OCI-LY7 (cell line): ENCODE data around the gene DBF4B. TPM values are rescaled to one million over a fixed set of nuclear protein-coding genes. Genes with fewer than 3 reads are reported as not detected.

Experiments used
- BruUV-seq: library from RNA; stranded (reverse); fragments of 400-500 nt; replicated peaks from 2 replicates; lab custom pipeline; 2021; lab: Mats Ljungman, UMichigan
- CTCF ChIA-PET: fragments of 300-600 bp; sonication (Branson Sonifier 250); formaldehyde crosslinking; loops from one replicate; lab custom pipeline; 2022; ENCODE audit warnings: antibody characterized with exemption; ENCODE audit not compliant: unreplicated experiment; lab: Charles Lee
- POLR2A ChIA-PET: fragments of 300-600 bp; sonication (Branson Sonifier 250); formaldehyde crosslinking; loops from one replicate; lab custom pipeline; 2022; ENCODE audit warnings: antibody characterized with exemption; lab: Charles Lee
- DNase-seq: peaks from one replicate; pipeline ENCODE4 v3.0.0-alpha.2; 2015; ENCODE audit warnings: low spot score
- H2AFZ ChIP-seq: fragments of 200-600 bp; sonication (generic), shearing (Covaris generic); 2 replicates; pipeline ENCODE4 v1.6.1; 2014; ENCODE audit warnings: mild to moderate bottlenecking, antibody characterized with exemption, low read length, moderate library complexity
- H3K27ac ChIP-seq: fragments of 200-600 bp; sonication (generic); 2 replicates; pipeline ENCODE4 v1.5.1; 2014; ENCODE audit warnings: mixed run types, low read depth, mild to moderate bottlenecking, moderate library complexity, low read length, inconsistent platforms; ENCODE audit not compliant: poor library complexity, severe bottlenecking
- H3K36me3 ChIP-seq: fragments of 200-600 bp; sonication (generic); 2 replicates; pipeline ENCODE4 v1.6.1; 2014; ENCODE audit warnings: mild to moderate bottlenecking, antibody characterized with exemption, low read length, moderate library complexity, mixed read lengths; ENCODE audit not compliant: insufficient read depth
- H3K4me1 ChIP-seq: fragments of 200-600 bp; sonication (generic); 2 replicates; pipeline ENCODE4 v1.5.1; 2014; ENCODE audit warnings: mild to moderate bottlenecking, low read length; ENCODE audit not compliant: insufficient read depth, poor library complexity, severe bottlenecking
- H3K4me2 ChIP-seq: fragments of 200-600 bp; sonication (generic); 2 replicates; pipeline ENCODE4 v1.6.1; 2014; ENCODE audit warnings: mild to moderate bottlenecking, low read length
- H3K4me3 ChIP-seq: fragments of 200-600 bp; sonication (generic); 2 replicates; pipeline ENCODE4 v1.5.1; 2014; ENCODE audit warnings: mild to moderate bottlenecking, low read depth, low read length; ENCODE audit not compliant: poor library complexity, severe bottlenecking
- H3K79me2 ChIP-seq: fragments of 200-600 bp; sonication (generic); 2 replicates; pipeline ENCODE4 v1.6.1; 2016; ENCODE audit warnings: low read depth, mild to moderate bottlenecking, low read length, moderate library complexity, mixed read lengths; ENCODE audit not compliant: insufficient read depth
- H3K9me2 ChIP-seq: fragments of 200-600 bp; sonication (generic); 2 replicates; pipeline ENCODE4 v1.6.1; 2016; ENCODE audit warnings: mild to moderate bottlenecking, low read length, mixed read lengths; ENCODE audit not compliant: insufficient read depth
- H3K9me3 ChIP-seq: fragments of 200-600 bp; sonication (generic); 2 replicates; pipeline ENCODE4 v1.6.1; 2014; ENCODE audit warnings: mild to moderate bottlenecking, mixed run types, low read length, mixed read lengths
- H4K20me1 ChIP-seq: fragments of 200-600 bp; sonication (generic); 2 replicates; pipeline ENCODE4 v1.6.1; 2014; ENCODE audit warnings: mild to moderate bottlenecking, antibody characterized with exemption, low read length, moderate library complexity, mixed read lengths; ENCODE audit not compliant: insufficient read depth
- CTCF ChIP-seq: fragments of 200-600 bp; sonication (generic); conservative IDR thresholded peaks from 2 replicates; pipeline ENCODE4 v1.5.1; 2014; ENCODE audit warnings: mild to moderate bottlenecking, antibody characterized with exemption, low read length, moderate library complexity, mixed read lengths
- EZH2phosphoT487 ChIP-seq: fragments of 200-600 bp; sonication (generic); IDR thresholded peaks from 2 replicates; pipeline ENCODE4 v1.6.1; 2018; ENCODE audit warnings: low read depth, borderline replicate concordance, mild to moderate bottlenecking, mixed run types, antibody characterized with exemption, low read length, moderate library complexity, mixed read lengths
- intact Hi-C: fragments of 100-400 bp; cut with micrococcal nuclease; formaldehyde crosslinking; loops from one replicate; pipeline ENCODE4 v1.10.0; 2022; ENCODE audit not compliant: unreplicated experiment
- total RNA-seq, 2 experiments: library from RNA; depleted of rRNA in 1 of 2; stranded (reverse); fragments of >200 nt in 1 of 2; shearing (Covaris generic) in 1 of 2; gene quantifications; 2 replicates each; pipeline ENCODE4 v1.2.3, GENCODE V29; 2014 to 2022

DBF4B gene
- total RNA-seq, 2 experiments from 2014 or later: 18.1 to 45.8 TPM

GRCh38 chr17:44774271-44775135 lies 66.0 kb downstream of the DBF4B start:
- H3K79me2 ChIP-seq: no peaks in the 10 kb centered on the region
- peaks cover 18% of the 10 kb centered on the region for H3K4me1 ChIP-seq
- no TSS peak for BruUV-seq
- H3K27ac ChIP-seq: peak overlapping the region; percentile 8
- ChIA-PET CTCF (interaction anchor here (0.8 kb wide), 1 partner anchor 137 kb away, joined by 3 read pairs; no protein-coding TSS in a partner anchor), POLR2A (no interaction called here)
- no peaks in the 10 kb centered on the region for H3K36me3 ChIP-seq
- H2AFZ ChIP-seq: peak overlapping the region; percentile 80
- H3K4me3 ChIP-seq: peak overlapping the region; percentile 72
- TF ChIP-seq EZH2phosphoT487 (no peak), CTCF (peak; percentile 94)
- DNase-seq: peak; percentile 89
- intact Hi-C loops: loop anchor here (1.0 to 2.0 kb wide), 2 partner anchors 54 to 91 kb away; no protein-coding TSS in a partner anchor
- H4K20me1 ChIP-seq: no peaks in the 10 kb centered on the region
- H3K9me2 ChIP-seq: no peaks in the 10 kb centered on the region
- no peaks in the 10 kb centered on the region for H3K9me3 ChIP-seq
- H3K4me2 ChIP-seq: peak overlapping the region; percentile 99

GRCh38 chr17:44775136-44775837 lies 66.8 kb downstream of the DBF4B start:
- BruUV-seq: no TSS peak
- H3K4me2 ChIP-seq: peak overlapping the region; percentile 99
- ChIA-PET CTCF (interaction anchor here (0.7 to 0.8 kb wide), 2 partner anchors 65 to 76 kb away, joined by 4 to 5 read pairs; no protein-coding TSS in a partner anchor), POLR2A (interaction anchor here (0.6 to 0.7 kb wide), 3 partner anchors 19 to 106 kb away, joined by 3 to 4 read pairs (median 4); no protein-coding TSS in a partner anchor)
- peak overlapping the region; percentile 8 for H3K27ac ChIP-seq
- no peaks in the 10 kb centered on the region for H3K9me3 ChIP-seq
- peaks cover 19% of the 10 kb centered on the region for H3K4me1 ChIP-seq
- H3K4me3 ChIP-seq: peak overlapping the region; percentile 72
- no peaks in the 10 kb centered on the region for H3K36me3 ChIP-seq
- TF ChIP-seq EZH2phosphoT487 (no peak), CTCF (peak; percentile 54; the same call in 1 of the 2 replicates)
- intact Hi-C loops: loop anchor here (1.0 to 2.0 kb wide), 2 partner anchors 54 to 90 kb away; no protein-coding TSS in a partner anchor
- no peaks in the 10 kb centered on the region for H3K79me2 ChIP-seq
- peak overlapping the region; percentile 80 for H2AFZ ChIP-seq
- DNase-seq: peak; percentile 99
- no peaks in the 10 kb centered on the region for H3K9me2 ChIP-seq
- no peaks in the 10 kb centered on the region for H4K20me1 ChIP-seq
